IPS-18c (cell line): ENCODE data around the gene GHRHR.

Experiments
- H3K4me3 ChIP-seq: 2 replicates; pipeline ENCODE4 v1.7.0; 2013; ENCODE audit warnings: low read depth, mild to moderate bottlenecking, low read length, moderate library complexity; ENCODE audit not compliant: insufficient read depth
- H3K9me3 ChIP-seq: one replicate; pipeline ENCODE4 v1.6.1; 2013; ENCODE audit warnings: mild to moderate bottlenecking, low read length, moderate library complexity; ENCODE audit not compliant: control insufficient read depth, insufficient read depth

Gene GHRHR

DNA sequence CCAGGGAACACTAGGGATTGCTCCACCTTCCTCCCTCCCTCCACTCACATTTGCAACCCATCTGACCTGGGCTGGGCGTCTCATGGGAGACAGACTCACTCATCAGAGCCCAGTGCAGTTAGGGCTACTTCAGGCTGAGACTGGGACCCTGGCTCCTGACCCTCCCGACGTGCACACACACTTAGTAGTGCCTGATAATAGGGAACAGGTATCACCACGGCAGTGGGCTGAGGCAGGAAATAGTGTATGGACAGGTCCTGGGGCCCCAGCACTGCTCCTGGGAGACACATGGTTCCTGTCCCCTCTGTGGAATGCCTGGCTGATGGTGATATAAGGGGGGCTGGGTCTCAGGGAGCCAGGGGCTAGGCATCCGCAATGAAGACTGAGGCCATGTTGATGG lies 37.8 kb upstream of the GHRHR start:
- no peaks in the 10 kb centered on the region for H3K9me3 ChIP-seq
- H3K4me3 ChIP-seq: no peak overlapping the region

DNA sequence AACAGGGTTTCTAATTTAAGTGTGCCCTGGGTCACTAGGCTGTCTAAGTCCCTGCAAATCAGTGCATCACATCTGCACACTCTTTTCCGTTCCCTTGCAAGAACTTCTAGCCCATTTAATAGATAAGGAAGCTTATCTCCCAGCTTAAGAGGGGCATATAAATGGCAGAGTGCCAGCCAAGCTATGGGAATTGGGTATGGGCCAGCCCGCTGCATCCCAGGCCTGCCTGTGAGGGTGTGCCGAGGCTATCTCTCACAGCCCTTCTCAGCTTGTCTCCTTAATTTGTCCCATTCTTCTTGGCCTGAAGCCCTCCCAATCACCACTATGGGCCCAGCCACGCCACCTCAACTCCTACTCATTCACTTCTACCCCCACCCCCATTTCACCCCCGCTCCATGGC lies 37.4 kb upstream of the GHRHR start:
- no peaks in the 10 kb centered on the region for H3K9me3 ChIP-seq
- H3K4me3 ChIP-seq: no peak overlapping the region

DNA sequence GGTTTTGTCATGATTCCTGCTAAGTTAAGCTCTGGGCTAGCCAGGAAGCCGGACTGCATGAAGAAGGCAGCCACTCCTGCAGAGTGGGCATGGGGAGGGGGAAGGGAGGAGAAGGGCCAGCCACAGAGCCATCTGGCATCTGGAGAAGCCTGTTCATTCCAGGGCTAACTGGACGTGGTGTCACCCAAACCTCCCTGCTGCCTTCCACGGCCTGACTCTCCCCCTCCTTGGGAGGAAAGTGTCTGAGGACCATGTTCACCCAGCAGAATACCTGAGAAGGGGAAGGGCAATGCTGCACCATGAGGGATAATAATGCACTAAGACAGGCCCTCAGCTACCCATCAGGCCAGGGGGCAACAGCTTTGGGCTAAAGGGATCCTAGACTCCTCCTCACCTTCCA lies 36.7 kb upstream of the GHRHR start:
- no peak overlapping the region; the same call in 1 of the 2 replicates for H3K4me3 ChIP-seq
- H3K9me3 ChIP-seq: no peaks in the 10 kb centered on the region

DNA sequence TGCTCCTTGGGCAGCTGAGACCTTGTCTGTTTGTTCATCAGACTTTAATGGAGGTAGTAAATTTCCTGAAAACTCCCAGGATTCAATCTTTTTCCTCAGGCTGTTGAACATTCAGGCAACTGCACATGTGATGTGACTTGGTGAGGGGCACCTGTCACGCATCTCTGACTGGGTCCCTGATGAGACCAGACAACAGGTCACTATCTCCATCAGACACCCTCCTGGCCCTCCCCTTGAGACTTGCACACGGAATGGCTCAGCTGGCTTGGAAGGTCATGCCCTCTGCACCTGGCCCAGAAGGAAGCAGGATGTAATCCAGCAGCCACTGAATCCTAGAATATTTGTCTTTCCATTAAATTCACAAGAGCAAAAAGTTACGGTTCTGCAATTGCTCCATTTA lies 36.2 kb upstream of the GHRHR start:
- H3K9me3 ChIP-seq: no peaks in the 10 kb centered on the region
- H3K4me3 ChIP-seq: no peak overlapping the region

DNA sequence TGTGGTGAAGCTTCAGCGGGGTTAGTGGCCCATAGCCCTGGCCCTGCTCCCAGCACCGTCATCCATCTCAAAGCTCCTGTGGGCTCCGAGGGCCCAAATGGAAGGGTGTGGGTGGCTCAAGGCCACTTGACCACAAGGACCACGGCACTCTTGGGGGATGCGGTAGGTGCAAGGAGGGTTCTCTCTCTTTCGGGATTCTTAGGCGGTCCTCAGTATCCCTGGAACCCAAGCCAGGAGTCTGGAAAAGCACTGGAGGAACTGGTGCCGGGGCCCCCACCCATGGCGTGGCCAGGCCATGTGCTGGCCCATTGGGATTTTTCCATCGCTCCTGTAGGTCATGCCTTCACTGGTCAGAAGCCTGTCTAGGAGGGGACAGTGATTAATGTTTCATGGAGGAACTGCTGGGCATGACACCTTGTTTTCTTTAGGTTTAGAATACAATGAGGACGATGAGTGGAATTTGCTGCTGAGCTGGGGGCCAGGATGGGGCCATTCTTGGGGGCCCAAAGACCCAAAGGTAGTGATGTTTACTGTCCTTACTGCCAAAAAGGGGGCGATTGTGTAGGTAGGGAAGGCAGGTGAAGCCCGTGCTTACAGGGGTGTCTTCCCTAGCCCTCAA lies 35.4 kb upstream of the GHRHR start:
- peaks cover 2% of the 10 kb centered on the region for H3K9me3 ChIP-seq

DNA sequence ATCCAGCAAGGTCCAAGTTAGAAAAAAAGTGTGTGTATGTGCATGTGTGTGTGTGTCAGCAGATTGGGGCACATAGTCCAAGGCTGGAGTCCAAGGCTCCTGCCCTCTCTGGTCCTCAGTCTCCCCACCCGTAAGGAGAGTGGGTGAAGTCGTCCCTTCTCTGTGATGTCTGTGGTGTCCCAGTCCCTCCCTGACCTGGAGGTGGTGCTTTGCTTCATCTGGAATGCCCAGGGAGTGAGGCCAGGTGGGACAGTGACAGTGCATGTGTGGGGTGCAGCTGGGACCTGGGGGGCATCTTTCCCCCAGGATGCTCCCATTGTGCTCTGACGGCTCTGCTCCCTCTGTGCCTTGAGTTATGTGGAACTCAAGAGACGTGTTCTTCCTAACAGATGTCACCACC lies 34.1 kb upstream of the GHRHR start:
- H3K4me3 ChIP-seq: no peak overlapping the region
- peaks cover 3% of the 10 kb centered on the region for H3K9me3 ChIP-seq

More for the DNA sequence above, 35.4 kb upstream of the GHRHR start:
- no peak overlapping the region for H3K4me3 ChIP-seq

DNA sequence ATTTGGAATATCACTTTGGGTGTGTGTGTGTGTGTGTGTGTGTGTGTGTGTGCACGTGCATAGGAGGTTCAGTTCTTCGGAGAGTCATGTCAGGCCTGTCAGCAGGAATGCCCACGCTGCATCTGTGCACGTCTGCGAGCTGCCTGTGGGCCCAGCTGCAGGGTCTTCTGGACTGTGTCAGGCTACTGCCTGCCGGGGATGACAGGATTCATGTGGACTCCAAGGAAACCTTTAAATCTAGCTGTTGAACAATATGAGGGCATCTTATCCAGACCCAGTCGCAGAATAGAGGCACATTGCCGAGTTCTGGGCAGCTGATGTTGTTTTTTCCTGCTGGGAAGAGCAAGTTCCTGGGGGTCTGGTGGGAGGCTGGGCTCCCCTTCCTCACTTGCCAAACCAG lies 33.1 kb upstream of the GHRHR start:
- Histone ChIP-seq H3K4me3 (no peak overlapping the region), H3K9me3 (peaks cover 3% of the 10 kb centered on the region)

DNA sequence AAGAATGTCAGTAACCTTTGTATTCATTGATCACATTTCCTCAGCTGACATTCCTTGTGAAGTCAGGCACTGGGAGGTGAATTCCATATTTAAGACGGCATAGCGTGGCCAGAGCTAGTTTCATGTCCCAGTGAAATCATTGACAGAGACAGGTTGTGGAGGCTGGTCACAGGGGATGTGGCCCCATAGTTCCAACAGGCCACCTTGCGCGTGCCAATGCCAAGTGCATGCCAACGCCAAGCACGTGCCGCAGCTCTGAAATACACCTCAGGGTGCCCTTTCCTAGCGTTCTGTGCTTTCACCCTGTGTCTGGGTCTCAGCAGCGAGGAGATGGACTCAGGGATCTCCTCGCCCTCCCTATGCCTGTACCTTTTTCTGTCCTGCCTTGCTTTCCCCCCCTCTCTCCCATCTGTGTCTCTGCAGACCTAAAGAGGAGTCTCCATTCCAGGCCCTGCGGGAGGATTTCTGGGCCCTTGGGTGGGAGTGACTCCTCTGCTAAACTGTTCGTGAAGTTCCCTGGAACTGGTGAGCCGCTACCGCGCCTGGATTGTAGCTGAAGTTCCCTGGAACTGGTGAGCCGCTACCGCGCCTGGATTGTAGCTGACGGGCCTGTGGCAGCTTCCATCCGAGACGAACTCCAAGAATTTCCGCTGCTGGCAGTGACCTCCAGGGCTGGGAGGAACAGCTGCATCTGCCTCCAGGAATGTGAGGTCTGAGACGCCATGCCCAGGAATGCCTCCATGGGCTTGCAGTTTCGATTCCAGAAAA lies 32.4 kb upstream of the GHRHR start:
- H3K9me3 ChIP-seq: peaks cover 3% of the 10 kb centered on the region
- no peak overlapping the region for H3K4me3 ChIP-seq

DNA sequence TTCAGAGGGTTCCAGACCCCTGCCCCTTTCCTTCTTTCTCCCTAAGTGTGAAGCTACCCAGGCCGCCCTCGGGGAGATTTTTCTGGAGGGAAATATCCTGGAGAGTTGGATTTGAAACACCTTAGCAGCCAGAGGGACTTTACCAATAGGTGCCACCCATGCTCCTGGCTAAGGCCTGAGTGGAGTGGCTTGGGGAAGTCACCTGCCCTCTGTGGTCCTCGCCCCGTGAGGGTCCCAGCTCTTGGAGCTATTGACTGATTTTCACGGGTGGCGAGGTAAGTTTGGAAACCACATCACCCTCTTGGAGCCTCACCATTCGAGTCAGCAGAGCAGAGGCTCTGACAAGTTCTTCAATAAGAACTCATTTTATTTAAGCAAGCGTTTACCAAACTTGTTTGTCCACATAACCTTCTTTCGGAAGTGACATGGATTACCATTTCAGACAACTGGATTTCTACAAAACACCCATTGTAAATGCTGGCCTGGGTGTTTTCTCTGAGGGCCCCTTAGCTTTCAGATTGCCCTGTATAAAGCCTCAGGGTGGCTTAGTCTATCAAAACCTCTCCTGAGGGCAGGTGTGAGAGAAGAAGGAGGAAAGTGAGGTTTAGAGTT lies 31.7 kb upstream of the GHRHR start:
- H3K4me3 ChIP-seq: no peak overlapping the region
- H3K9me3 ChIP-seq: peaks cover 3% of the 10 kb centered on the region

DNA sequence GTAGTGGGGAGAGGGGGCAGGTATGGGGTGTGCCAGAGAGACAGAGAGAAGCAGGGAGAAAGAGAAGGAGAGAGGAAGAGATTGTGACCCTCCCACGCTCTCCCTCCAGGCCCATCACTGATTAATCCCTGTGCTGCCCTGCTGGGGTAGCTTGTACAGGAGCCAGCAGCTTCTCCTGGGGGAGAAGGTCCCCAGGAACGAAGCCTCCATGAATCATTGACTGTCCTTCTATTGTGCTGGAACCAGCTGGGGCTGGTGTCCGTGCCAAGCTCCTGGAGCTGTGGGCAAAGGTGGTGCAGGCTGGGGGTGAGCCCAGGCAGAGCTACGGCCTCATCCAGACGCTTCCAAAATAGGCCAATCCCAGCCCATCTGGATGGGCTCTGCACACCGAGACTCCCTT lies 31.2 kb upstream of the GHRHR start:
- H3K4me3 ChIP-seq: no peak overlapping the region
- peaks cover 3% of the 10 kb centered on the region for H3K9me3 ChIP-seq

DNA sequence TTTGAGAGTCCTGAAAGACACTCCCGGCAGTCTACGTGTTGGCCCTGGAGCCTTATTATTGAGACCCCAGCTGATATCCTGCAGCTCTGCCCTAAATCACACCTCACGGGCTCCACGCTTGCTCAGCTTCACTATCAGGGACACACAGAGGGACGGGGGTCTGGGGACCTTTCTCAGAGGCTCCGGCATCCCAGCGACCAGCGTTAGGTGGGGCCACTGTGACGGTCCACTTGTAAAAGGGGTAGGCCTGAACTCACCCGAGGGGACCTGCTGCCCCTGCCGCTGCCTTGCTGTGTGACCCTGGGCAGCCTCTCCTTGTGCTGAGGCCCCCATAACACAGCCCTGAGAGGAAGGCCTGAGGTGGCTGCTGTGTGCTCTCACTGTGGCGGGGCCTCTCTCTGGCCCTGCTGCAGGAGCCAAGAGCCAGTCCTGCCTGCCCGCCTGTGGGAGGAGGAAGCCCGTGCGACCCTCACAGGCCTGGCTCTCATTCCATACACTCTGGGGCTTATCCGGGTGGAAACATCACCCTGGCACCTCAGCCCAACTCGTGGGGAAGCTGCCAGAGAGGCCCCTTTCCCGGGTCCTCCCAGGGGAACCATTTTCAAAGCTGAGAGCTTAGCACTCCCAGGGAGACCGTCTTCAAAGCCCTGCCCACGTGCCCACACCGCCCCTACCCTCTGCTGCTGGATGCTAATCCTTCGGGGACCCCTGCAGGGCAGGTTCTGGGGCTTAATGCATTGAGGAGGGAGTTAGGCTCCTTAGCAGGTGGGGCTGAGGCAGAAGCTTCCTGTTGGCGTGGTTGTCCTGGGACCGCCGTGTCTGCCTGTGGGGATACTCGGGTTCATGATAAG lies 30.4 kb upstream of the GHRHR start:
- H3K9me3 ChIP-seq: peaks cover 3% of the 10 kb centered on the region

DNA sequence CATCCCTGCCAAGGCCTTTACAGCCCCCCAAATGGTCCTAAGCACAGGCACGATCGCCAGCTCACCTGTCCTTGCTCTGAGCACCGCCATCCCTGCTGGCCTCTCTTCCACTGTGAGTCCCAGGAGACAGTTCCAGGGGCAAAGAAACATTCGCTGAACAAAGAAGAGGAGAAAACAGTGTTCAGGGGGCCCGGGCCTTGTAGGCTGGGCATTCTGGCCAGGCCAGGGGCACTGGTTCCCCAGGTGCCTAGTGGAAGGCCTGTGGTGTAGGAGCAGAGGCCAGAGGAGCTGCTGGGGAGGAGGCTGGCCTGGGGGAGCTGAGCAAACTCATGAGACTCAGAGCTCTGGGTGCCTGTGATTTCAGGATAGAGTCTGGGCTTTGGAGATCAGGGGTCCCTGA lies 29.5 kb upstream of the GHRHR start:
- Histone ChIP-seq H3K9me3 (peaks cover 3% of the 10 kb centered on the region), H3K4me3 (no peak overlapping the region)

More for the DNA sequence above, 30.4 kb upstream of the GHRHR start:
- no peak overlapping the region for H3K4me3 ChIP-seq

DNA sequence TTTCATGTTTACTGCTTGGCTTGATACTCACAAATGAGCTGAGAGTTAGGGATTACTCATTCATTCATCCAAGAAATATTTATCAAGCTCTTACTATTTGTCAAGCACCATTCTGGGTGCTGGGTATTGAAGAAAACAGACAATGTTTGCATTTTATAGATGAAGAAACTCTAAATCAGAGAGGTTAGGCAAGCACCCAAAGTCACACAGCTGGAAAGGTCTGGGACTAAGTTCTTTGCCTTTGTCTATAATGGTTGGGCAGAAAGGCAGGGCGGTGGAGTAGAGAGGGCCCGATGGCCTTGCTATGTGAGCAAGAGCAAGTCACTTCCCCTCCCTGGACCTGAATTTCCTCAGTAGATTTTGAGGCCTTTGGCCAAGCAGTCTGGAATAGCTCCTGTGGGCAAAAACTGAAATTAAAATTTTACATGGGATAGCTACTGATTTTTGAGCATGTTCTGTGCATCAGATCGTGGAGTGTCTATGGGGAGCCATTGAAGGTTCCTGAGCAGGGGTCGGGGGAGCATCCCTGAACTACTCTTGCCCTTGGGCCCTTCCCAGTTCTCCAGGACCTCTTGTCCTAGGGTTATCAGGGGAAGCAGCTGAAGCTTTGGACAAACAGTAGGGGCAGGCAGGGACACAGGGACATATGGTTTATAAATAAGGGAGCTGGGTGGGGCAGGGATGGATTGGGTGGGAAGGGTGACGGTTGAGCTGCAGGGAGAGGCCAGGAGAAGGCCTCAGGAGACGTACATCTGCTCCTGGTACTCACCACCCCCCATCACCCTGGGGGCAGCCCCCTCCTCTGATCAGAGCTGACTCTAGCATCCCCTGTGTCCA lies 28.8 kb upstream of the GHRHR start:
- peaks cover 3% of the 10 kb centered on the region for H3K9me3 ChIP-seq
- no peak overlapping the region for H3K4me3 ChIP-seq

DNA sequence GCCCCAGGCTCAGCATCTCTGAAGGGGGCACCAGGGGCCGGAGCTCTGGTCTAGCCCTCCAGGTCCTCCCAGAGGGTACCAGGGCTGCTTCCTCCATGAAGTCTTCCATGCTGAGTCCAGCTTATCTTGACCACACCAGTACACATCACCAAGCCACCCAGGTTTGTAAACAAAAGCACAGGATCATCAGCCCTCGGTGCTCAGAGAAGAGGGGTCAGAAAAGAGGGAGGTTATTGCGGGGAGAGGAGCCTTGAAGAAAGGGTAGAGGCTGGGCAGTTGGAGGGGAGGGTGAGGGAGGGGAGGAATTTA lies 28.2 kb upstream of the GHRHR start:
- Histone ChIP-seq H3K9me3 (peaks cover 3% of the 10 kb centered on the region), H3K4me3 (no peak overlapping the region)

DNA sequence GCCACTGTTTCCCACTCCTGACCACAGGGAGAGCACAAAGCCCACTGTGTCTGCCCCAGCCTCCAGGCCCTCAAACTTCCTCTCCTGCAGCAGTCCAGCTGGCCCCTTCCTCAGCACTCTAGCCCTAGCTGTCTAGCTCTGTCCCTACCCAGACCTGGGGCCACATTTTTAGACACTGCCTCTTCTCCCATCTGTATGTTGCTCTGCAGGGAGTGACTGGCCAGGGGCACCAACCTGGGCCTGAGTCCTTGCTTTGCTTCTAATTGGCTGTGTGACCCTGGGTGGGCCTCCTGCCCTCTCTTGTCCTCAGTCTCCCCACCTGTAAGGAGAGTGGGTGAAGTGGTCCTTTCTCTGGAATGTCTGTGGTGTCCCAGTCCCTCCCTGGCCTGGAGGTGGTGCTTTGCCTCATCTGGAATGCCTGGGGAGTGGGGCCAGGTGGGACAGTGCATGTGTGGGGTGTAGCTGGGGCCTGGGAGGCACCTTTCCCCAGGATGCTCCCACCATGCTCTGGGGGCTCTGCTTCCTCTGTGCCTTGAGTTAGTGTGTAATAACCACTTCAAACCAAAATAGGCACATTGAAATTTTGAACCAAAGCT lies 27.0 kb upstream of the GHRHR start:
- peaks cover 3% of the 10 kb centered on the region for H3K9me3 ChIP-seq
- no peak overlapping the region for H3K4me3 ChIP-seq

DNA sequence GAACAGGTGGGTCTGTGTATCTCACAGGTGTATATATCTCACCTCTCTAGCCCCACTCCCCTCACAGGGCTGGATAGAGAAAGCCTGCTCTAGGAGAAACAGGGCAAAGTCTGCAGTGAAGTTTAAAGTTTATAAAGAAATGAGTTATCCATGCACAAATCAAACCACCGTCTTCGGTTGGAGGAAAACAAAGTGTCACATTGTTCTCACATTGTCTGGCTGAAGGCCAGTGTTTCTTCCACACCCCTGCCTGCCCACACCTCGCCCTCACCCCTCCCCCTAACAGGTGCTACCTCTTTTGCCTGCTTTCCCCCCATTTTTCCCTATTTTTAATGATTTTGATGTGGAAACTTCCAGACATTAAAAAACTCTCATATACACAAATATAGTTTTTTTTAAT lies 26.3 kb upstream of the GHRHR start:
- Histone ChIP-seq H3K4me3 (no peak overlapping the region), H3K9me3 (peaks cover 3% of the 10 kb centered on the region)
